ENCODE data around the gene SH2D3A. TPM values are rescaled to one million over a fixed set of nuclear protein-coding genes. Genes with fewer than 3 reads are reported as not detected.

The SH2D3A gene
- total RNA-seq, 1 donor from 2014 or later = 0.32 TPM

GRCh38 chr19:6714749-6715555 is 52.3 kb downstream of the SH2D3A start:
- Mint-ChIP-seq H3K4me1 (ENCODE audit: low read depth, unreplicated experiment) (peaks cover 11% of the 10 kb centered on the region), H3K27me3 (ENCODE audit: unreplicated experiment) (peaks cover 18% of the 10 kb centered on the region), H3K27ac (ENCODE audit: unreplicated experiment) (no peak overlapping the region), H3K4me3 (ENCODE audit: unreplicated experiment) (no peak overlapping the region), H3K9me3 (ENCODE audit: unreplicated experiment) (peaks cover 6% of the 10 kb centered on the region), H3K36me3 (ENCODE audit: unreplicated experiment) (peaks cover 12% of the 10 kb centered on the region)
- no peak for DNase-seq
- TF ChIP-seq, protein P1, sequence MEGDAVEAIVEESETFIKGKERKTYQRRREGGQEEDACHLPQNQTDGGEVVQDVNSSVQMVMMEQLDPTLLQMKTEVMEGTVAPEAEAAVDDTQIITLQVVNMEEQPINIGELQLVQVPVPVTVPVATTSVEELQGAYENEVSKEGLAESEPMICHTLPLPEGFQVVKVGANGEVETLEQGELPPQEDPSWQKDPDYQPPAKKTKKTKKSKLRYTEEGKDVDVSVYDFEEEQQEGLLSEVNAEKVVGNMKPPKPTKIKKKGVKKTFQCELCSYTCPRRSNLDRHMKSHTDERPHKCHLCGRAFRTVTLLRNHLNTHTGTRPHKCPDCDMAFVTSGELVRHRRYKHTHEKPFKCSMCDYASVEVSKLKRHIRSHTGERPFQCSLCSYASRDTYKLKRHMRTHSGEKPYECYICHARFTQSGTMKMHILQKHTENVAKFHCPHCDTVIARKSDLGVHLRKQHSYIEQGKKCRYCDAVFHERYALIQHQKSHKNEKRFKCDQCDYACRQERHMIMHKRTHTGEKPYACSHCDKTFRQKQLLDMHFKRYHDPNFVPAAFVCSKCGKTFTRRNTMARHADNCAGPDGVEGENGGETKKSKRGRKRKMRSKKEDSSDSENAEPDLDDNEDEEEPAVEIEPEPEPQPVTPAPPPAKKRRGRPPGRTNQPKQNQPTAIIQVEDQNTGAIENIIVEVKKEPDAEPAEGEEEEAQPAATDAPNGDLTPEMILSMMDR (IDR thresholded peaks at IDR 0.05; ENCODE audit: partially characterized antibody, unreplicated experiment) = no peak

GRCh38 chr19:6713773-6714692 is 53.2 kb downstream of the SH2D3A start:
- H3K4me1 Mint-ChIP-seq (ENCODE audit: low read depth, unreplicated experiment) = peaks cover 11% of the 10 kb centered on the region
- no peak overlapping the region for H3K27ac Mint-ChIP-seq (ENCODE audit: unreplicated experiment)
- peaks cover 17% of the 10 kb centered on the region for H3K27me3 Mint-ChIP-seq (ENCODE audit: unreplicated experiment)
- peaks cover 8% of the 10 kb centered on the region for H3K9me3 Mint-ChIP-seq (ENCODE audit: unreplicated experiment)
- no peak for DNase-seq
- H3K36me3 Mint-ChIP-seq (ENCODE audit: unreplicated experiment) = peaks cover 12% of the 10 kb centered on the region
- H3K4me3 Mint-ChIP-seq (ENCODE audit: unreplicated experiment) = no peak overlapping the region
- TF ChIP-seq, protein P1 (IDR thresholded peaks at IDR 0.05; ENCODE audit: partially characterized antibody, unreplicated experiment) = no peak

- peaks cover 19% of the 10 kb centered on the region for H3K27me3 Mint-ChIP-seq (ENCODE audit: unreplicated experiment)
- H3K4me3 Mint-ChIP-seq (ENCODE audit: unreplicated experiment) = no peak overlapping the region
- peaks cover 10% of the 10 kb centered on the region for H3K9me3 Mint-ChIP-seq (ENCODE audit: unreplicated experiment)
Measured at GRCh38 chr19:6712692-6713670, 54.3 kb downstream of the SH2D3A start.

GRCh38 chr19:6712231-6712630 is 55.0 kb downstream of the SH2D3A start:
- no peak overlapping the region for H3K27ac Mint-ChIP-seq (ENCODE audit: unreplicated experiment)
- peaks cover 8% of the 10 kb centered on the region for H3K9me3 Mint-ChIP-seq (ENCODE audit: unreplicated experiment)
- TF ChIP-seq, protein P1 (IDR thresholded peaks at IDR 0.05; ENCODE audit: partially characterized antibody, unreplicated experiment) = no peak
- no peak for DNase-seq
- H3K4me1 Mint-ChIP-seq (ENCODE audit: low read depth, unreplicated experiment) = peaks cover 8% of the 10 kb centered on the region
- peaks cover 6% of the 10 kb centered on the region for H3K36me3 Mint-ChIP-seq (ENCODE audit: unreplicated experiment)
- H3K27me3 Mint-ChIP-seq (ENCODE audit: unreplicated experiment) = peaks cover 13% of the 10 kb centered on the region
- H3K4me3 Mint-ChIP-seq (ENCODE audit: unreplicated experiment) = no peak overlapping the region

More at GRCh38 chr19:6712692-6713670, 54.3 kb downstream of the SH2D3A start:
- no peak for DNase-seq
- Mint-ChIP-seq H3K36me3 (ENCODE audit: unreplicated experiment) (peaks cover 12% of the 10 kb centered on the region), H3K4me1 (ENCODE audit: low read depth, unreplicated experiment) (peaks cover 11% of the 10 kb centered on the region), H3K27ac (ENCODE audit: unreplicated experiment) (no peak overlapping the region)
- TF ChIP-seq, protein P1 (IDR thresholded peaks at IDR 0.05; ENCODE audit: partially characterized antibody, unreplicated experiment) = no peak
